Uterus (tissue), 4 donors: ENCODE measurements around the gene PTPRD. TPM values are rescaled to one million over a fixed set of nuclear protein-coding genes. Genes with fewer than 3 reads are reported as not detected.

ENCODE experiments used
- DNase-seq, 2 donors: peaks; one replicate each; pipeline ENCODE4 v3.0.0-alpha.2; 2019 to 2020
- H3K27ac ChIP-seq, 2 donors: fragments of 200-600 bp; sonication (generic); 1 replicate in 1 of 2; 2 replicates in 1 of 2; pipeline ENCODE4 v1.5.1; 2016 to 2018
- H3K27me3 ChIP-seq, 2 donors: fragments of 200-600 bp; sonication (generic); one replicate each; pipeline ENCODE4 v1.5.1; 2018 to 2019; ENCODE audit warnings: control low read depth in 1 of 2
- H3K36me3 ChIP-seq, 2 donors: fragments of 200-600 bp; sonication (generic); one replicate each; pipeline ENCODE4 v1.5.1; 2019; ENCODE audit warnings: control low read depth in 1 of 2
- H3K4me1 ChIP-seq, 2 donors: fragments of 200-600 bp; sonication (generic); one replicate each; pipeline ENCODE4 v1.5.1; 2018 to 2019; ENCODE audit warnings: control low read depth in 1 of 2
- H3K4me3 ChIP-seq, 2 donors: fragments of 200-600 bp; sonication (generic); 1 replicate in 1 of 2; 2 replicates in 1 of 2; pipeline ENCODE4 v1.5.1; 2018 to 2019; ENCODE audit warnings: mild to moderate bottlenecking in 1 of 2
- H3K9me3 ChIP-seq, 2 donors: fragments of 200-600 bp; sonication (generic); one replicate each; pipeline ENCODE4 v1.5.1; 2019; ENCODE audit warnings: control low read depth in 1 of 2
- POLR2A ChIP-seq, 2 donors: fragments of 450-650 bp; IDR thresholded peaks; one replicate each; pipeline ENCODE4 v1.6.1; 2016; ENCODE audit warnings: antibody characterized with exemption in 2 of 2, mild to moderate bottlenecking in 1 of 2, moderate library complexity in 1 of 2
- intact Hi-C: fragments of 100-400 bp; cut with DNase I; formaldehyde crosslinking; loops from one replicate; pipeline ENCODE4 v1.15.1; 2023; ENCODE audit warnings: low total_unique reads
- total RNA-seq, 4 donors: library from RNA; depleted of rRNA in 3 of 4; stranded (reverse); fragments of >200 nt in 3 of 4; gene quantifications; one replicate each; pipeline versions ENCODE4 v1.1.0 to v1.2.4, GENCODE V29; 2014 to 2023
- TF ChIP-seq, protein P1 (sequence below), 4 experiments: fragments of 200-600 bp in 2 of 4; fragments of 450-650 bp in 2 of 4; sonication (generic) in 2 of 4; IDR thresholded peaks; one replicate each; pipeline ENCODE4 v1.5.1; 2016 to 2019; ENCODE audit warnings: antibody characterized with exemption in 4 of 4, mild to moderate bottlenecking in 2 of 4, moderate library complexity in 1 of 4
- donor health status: DM: yes; HTN: yes; CAD: no.

PTPRD gene
- total RNA-seq, 4 donors from 2014 or later, result 1.2 to 136 (median 26.4) TPM

DNA sequence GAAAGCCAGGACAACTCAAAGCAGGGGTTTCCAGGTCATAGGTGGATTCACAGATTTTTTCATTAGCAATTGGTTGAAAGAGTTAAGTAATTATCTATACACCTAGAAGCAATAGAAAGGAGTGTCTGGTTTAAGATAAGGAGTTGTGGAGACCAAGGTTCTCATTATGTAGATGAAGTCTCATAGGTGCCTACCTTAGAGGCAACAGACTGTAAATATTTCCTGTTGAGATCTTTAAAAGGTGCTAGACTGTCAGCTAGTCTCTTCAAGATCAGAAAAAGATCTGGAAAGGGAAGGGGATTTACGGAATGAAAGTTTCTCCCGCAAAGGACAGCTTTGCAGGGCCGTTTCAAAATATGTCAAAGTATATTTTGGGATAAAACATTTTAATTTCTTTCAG, 603.4 kb downstream of the PTPRD start:
- H3K36me3 ChIP-seq, result no peaks in the 10 kb centered on the region
- no peak overlapping the region for H3K4me3 ChIP-seq
- no peak for DNase-seq
- H3K4me1 ChIP-seq, result no peaks in the 10 kb centered on the region
- no peaks in the 10 kb centered on the region for H3K9me3 ChIP-seq
- no peaks in the 10 kb centered on the region for H3K27me3 ChIP-seq
- TF ChIP-seq, protein P1, sequence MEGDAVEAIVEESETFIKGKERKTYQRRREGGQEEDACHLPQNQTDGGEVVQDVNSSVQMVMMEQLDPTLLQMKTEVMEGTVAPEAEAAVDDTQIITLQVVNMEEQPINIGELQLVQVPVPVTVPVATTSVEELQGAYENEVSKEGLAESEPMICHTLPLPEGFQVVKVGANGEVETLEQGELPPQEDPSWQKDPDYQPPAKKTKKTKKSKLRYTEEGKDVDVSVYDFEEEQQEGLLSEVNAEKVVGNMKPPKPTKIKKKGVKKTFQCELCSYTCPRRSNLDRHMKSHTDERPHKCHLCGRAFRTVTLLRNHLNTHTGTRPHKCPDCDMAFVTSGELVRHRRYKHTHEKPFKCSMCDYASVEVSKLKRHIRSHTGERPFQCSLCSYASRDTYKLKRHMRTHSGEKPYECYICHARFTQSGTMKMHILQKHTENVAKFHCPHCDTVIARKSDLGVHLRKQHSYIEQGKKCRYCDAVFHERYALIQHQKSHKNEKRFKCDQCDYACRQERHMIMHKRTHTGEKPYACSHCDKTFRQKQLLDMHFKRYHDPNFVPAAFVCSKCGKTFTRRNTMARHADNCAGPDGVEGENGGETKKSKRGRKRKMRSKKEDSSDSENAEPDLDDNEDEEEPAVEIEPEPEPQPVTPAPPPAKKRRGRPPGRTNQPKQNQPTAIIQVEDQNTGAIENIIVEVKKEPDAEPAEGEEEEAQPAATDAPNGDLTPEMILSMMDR (IDR thresholded peaks at IDR 0.05), result no peak
- no peak for TF ChIP-seq POLR2A (IDR thresholded peaks at IDR 0.05)
- no peak overlapping the region for H3K27ac ChIP-seq
- intact Hi-C loops, result no loop called here

DNA sequence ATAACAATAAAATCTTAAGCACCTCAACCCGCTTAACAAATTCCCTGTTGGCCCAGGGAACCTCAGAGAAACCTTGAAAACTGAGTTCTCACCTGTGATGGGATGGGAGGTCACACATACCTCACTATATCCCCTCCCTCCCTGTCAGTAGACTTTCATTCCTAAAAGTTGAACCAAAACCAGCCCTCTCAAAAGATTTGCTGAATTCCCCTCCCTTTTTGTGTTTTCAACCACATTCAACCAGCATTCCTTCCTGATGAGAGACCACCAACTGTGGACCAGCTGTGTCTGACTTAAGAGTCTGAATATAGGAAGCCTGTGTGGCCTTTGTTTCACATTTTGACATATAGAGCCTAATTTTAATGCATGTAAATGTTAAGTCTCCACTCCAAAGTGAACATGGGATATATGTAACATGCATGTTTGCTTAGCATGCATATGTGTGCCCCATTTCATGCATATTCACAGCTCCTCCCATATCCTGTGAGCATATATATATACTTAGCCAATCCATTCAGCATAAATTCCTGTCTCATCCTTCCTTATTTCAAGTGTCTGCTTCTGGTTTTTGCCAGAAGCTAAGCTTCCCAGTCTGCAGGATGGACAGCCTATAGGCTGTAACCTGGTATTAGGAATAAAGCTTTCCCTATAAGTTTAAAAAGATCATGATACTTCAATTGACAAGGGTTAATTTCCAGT, 604.6 kb downstream of the PTPRD start:
- TF ChIP-seq, protein P1 (IDR thresholded peaks at IDR 0.05), result no peak
- no peak for TF ChIP-seq POLR2A (IDR thresholded peaks at IDR 0.05)
- no peak for DNase-seq
- intact Hi-C loops, result no loop called here
- H3K27ac ChIP-seq, result no peak overlapping the region
- H3K27me3 ChIP-seq, result no peaks in the 10 kb centered on the region
- no peaks in the 10 kb centered on the region for H3K4me1 ChIP-seq
- no peaks in the 10 kb centered on the region for H3K36me3 ChIP-seq
- H3K4me3 ChIP-seq, result no peak overlapping the region
- H3K9me3 ChIP-seq, result no peaks in the 10 kb centered on the region

DNA sequence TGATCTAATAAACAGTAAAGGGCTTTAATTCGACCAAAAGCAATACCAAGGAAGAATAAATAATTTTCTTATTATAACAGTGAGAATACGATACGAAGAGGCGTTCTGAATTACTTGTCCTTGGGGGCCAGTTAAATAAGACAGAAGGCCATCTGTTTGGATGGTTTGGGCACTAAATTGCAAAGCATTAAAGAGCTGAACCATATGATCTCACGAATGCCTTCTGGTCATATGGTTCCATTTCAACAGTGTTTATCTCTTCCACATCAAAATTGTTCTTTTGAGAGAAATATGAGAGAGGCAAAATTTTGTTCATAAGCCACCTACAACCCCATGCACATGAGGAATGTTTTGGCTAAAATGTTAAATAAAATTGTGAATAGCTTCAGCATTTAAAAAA, 605.4 kb downstream of the PTPRD start:
- no peak overlapping the region for H3K27ac ChIP-seq
- H3K36me3 ChIP-seq, result no peaks in the 10 kb centered on the region
- no peaks in the 10 kb centered on the region for H3K4me1 ChIP-seq
- no peaks in the 10 kb centered on the region for H3K27me3 ChIP-seq
- H3K4me3 ChIP-seq, result no peak overlapping the region
- intact Hi-C loops, result no loop called here
- DNase-seq, result no peak
- TF ChIP-seq POLR2A (IDR thresholded peaks at IDR 0.05), result no peak
- TF ChIP-seq, protein P1 (IDR thresholded peaks at IDR 0.05), result no peak
- no peaks in the 10 kb centered on the region for H3K9me3 ChIP-seq

DNA sequence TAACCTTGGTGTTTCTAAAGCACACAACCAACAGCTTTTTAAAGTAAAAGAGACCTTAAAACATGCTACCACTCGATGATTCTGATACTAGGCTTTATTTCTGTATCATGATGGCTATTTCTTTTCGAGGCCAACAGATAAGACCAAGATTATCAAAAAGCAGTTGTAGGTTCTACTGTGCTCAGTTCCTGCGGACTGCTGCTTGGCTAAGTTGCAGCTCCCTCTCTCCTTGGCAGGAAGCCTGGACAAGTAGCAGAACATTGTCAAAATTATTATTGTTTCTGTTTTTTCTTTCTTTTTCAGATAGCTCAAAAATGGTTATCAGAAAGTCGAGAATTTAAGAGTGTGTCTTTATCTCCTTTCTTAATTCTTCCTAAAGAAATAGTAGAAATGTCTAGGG, 607.6 kb downstream of the PTPRD start:
- Histone ChIP-seq H3K36me3 (no peaks in the 10 kb centered on the region), H3K27ac (no peak overlapping the region), H3K27me3 (no peaks in the 10 kb centered on the region), H3K4me3 (no peak overlapping the region), H3K9me3 (no peaks in the 10 kb centered on the region), H3K4me1 (no peaks in the 10 kb centered on the region)
- intact Hi-C loops, result no loop called here
- DNase-seq, result no peak
- TF ChIP-seq, protein P1 (IDR thresholded peaks at IDR 0.05), result no peak
- no peak for TF ChIP-seq POLR2A (IDR thresholded peaks at IDR 0.05)

DNA sequence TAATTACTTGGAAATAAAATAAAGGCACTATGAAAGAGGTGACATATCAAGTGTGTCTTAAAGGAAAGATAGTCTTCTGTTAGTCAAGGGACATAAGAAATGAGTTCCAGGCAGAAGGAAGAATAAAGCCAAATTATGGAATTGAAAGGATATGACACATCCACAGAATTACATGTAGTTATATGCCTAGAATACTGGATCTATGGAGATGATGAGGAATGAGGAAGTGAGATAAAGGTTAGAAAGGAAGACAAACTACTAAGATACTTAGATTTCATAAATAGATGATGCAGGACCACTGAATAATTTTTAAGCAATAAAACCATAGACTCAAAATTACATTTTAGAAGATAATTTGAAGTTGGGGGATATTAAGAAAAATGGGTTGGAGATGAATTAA, 609.8 kb downstream of the PTPRD start:
- H3K27me3 ChIP-seq, result no peaks in the 10 kb centered on the region
- intact Hi-C loops, result no loop called here
- DNase-seq, result no peak

More for the DNA sequence above, 609.8 kb downstream of the PTPRD start:
- no peaks in the 10 kb centered on the region for H3K9me3 ChIP-seq
- H3K4me1 ChIP-seq, result no peaks in the 10 kb centered on the region
- TF ChIP-seq, protein P1 (IDR thresholded peaks at IDR 0.05), result no peak
- TF ChIP-seq POLR2A (IDR thresholded peaks at IDR 0.05), result no peak
- no peak overlapping the region for H3K27ac ChIP-seq
- H3K4me3 ChIP-seq, result no peak overlapping the region
- no peaks in the 10 kb centered on the region for H3K36me3 ChIP-seq
